Measurements from ENCODE around the gene SLC25A29.

Gene SLC25A29

DNA sequence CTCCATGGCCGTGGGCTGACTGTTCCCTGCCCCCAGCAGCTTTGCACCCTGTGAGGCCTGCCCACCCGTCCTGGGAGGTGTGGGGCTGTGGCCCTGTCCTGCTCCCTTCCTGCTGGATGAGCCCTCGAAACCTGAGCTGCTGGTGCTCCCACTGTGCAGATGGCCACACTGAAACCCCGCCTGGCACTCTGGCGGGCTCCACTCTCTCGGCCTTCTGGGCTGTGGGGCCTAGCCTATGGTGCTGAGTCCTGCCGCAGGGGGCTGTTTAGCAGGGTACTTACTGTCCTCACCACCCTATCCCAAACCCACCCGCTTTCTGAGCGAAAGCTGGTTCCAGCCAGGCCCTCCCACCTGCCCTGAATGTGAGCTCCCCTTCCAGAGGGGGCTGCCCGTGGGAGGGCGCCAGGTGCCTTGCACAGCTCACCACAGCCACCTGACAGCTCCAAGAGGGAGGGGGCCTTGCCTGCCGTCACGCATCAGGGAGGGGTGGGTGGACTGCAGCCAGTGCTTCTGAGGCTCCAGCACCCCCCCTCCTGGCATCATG lies 24.2 kb upstream of the SLC25A29 start:
- Histone ChIP-seq H3K27me3 (ENCODE audit: insufficient read depth, poor library complexity, severe bottlenecking) (no peaks in the 10 kb centered on the region), H3K4me3 (ENCODE audit: severe bottlenecking) (no peak overlapping the region), H3K36me3 (ENCODE audit: low read depth) (peaks cover 18% of the 10 kb centered on the region), H3K4me1 (ENCODE audit: insufficient read depth, poor library complexity, severe bottlenecking) (no peaks in the 10 kb centered on the region), H3K9me3 (ENCODE audit: severe bottlenecking) (no peaks in the 10 kb centered on the region), H3K27ac (ENCODE audit: poor library complexity, severe bottlenecking) (no peak overlapping the region)
- DNase-seq (ENCODE audit: low spot score) (no peak), ATAC-seq (ENCODE audit: low read depth) (no peak)
- no peak for TF ChIP-seq CTCF (IDR thresholded peaks at IDR 0.05; ENCODE audit: poor library complexity, severe bottlenecking)

- no peak for DNase-seq (ENCODE audit: low spot score)
- H3K27ac ChIP-seq (ENCODE audit: poor library complexity, severe bottlenecking): no peak overlapping the region
- TF ChIP-seq CTCF (IDR thresholded peaks at IDR 0.05; ENCODE audit: poor library complexity, severe bottlenecking): no peak
- peaks cover 16% of the 10 kb centered on the region for H3K36me3 ChIP-seq (ENCODE audit: low read depth)
- no peak overlapping the region for H3K4me3 ChIP-seq (ENCODE audit: severe bottlenecking)
- no peaks in the 10 kb centered on the region for H3K27me3 ChIP-seq (ENCODE audit: insufficient read depth, poor library complexity, severe bottlenecking)
- H3K9me3 ChIP-seq (ENCODE audit: severe bottlenecking): no peaks in the 10 kb centered on the region
- H3K4me1 ChIP-seq (ENCODE audit: insufficient read depth, poor library complexity, severe bottlenecking): no peaks in the 10 kb centered on the region
- ATAC-seq (ENCODE audit: low read depth): no peak
Observed at GRCh38 chr14:100330007-100330344, 23.7 kb upstream of the SLC25A29 start.

- Histone ChIP-seq H3K4me1 (ENCODE audit: insufficient read depth, poor library complexity, severe bottlenecking) (no peaks in the 10 kb centered on the region), H3K27me3 (ENCODE audit: insufficient read depth, poor library complexity, severe bottlenecking) (no peaks in the 10 kb centered on the region), H3K9me3 (ENCODE audit: severe bottlenecking) (no peaks in the 10 kb centered on the region), H3K27ac (ENCODE audit: poor library complexity, severe bottlenecking) (no peak overlapping the region), H3K36me3 (ENCODE audit: low read depth) (peaks cover 10% of the 10 kb centered on the region), H3K4me3 (ENCODE audit: severe bottlenecking) (no peak overlapping the region)
- no peak for ATAC-seq (ENCODE audit: low read depth)
- DNase-seq (ENCODE audit: low spot score): no peak
- TF ChIP-seq CTCF (IDR thresholded peaks at IDR 0.05; ENCODE audit: poor library complexity, severe bottlenecking): no peak
Observed at GRCh38 chr14:100329233-100330006, 23.2 kb upstream of the SLC25A29 start.

GRCh38 chr14:100328495-100329163 lies 22.4 kb upstream of the SLC25A29 start:
- Histone ChIP-seq H3K27ac (ENCODE audit: poor library complexity, severe bottlenecking) (no peak overlapping the region), H3K27me3 (ENCODE audit: insufficient read depth, poor library complexity, severe bottlenecking) (no peaks in the 10 kb centered on the region), H3K4me3 (ENCODE audit: severe bottlenecking) (no peak overlapping the region), H3K4me1 (ENCODE audit: insufficient read depth, poor library complexity, severe bottlenecking) (no peaks in the 10 kb centered on the region), H3K36me3 (ENCODE audit: low read depth) (peaks cover 4% of the 10 kb centered on the region; the same call in 1 of the 2 replicates), H3K9me3 (ENCODE audit: severe bottlenecking) (no peaks in the 10 kb centered on the region)
- DNase-seq (ENCODE audit: low spot score) (no peak), ATAC-seq (ENCODE audit: low read depth) (no peak)
- no peak for TF ChIP-seq CTCF (IDR thresholded peaks at IDR 0.05; ENCODE audit: poor library complexity, severe bottlenecking)
